HepG2 (cell line): ENCODE measurements around the gene TMEM33. TPM values are rescaled to one million over a fixed set of nuclear protein-coding genes. Genes with fewer than 3 reads are reported as not detected.

ENCODE experiments used
- ATRX ChIP-seq: sonication (generic); formaldehyde crosslinking; IDR thresholded peaks from 2 replicates; pipeline ENCODE4 v1.4.0; 2020; ENCODE audit warnings: missing genetic modification reagents, borderline replicate concordance
- BRCA1 ChIP-seq: sonication (generic); formaldehyde crosslinking; IDR thresholded peaks from 2 replicates; pipeline ENCODE4 v1.4.0; 2020; ENCODE audit warnings: missing genetic modification reagents
- HMGA1 ChIP-seq: sonication (generic); formaldehyde crosslinking; conservative IDR thresholded peaks from 2 replicates; pipeline ENCODE4 v1.4.0; 2020; ENCODE audit warnings: missing genetic modification reagents
- HNRNPUL1 ChIP-seq: fragments of 200-400 bp; formaldehyde crosslinking; IDR thresholded peaks from 2 replicates; pipeline ENCODE4 v1.6.1; 2017; ENCODE audit warnings: low read depth, mild to moderate bottlenecking, low read length, moderate library complexity
- KMT2A ChIP-seq: sonication (generic); formaldehyde crosslinking; IDR thresholded peaks from 2 replicates; pipeline ENCODE4 v1.4.0; 2020; ENCODE audit warnings: missing genetic modification reagents
- REXO4 ChIP-seq: sonication (generic); formaldehyde crosslinking; IDR thresholded peaks from 2 replicates; pipeline ENCODE4 v1.8.0; 2022; ENCODE audit warnings: missing genetic modification reagents, mild to moderate bottlenecking, borderline replicate concordance
- RNF2 ChIP-seq: fragments of 450-650 bp; conservative IDR thresholded peaks from 2 replicates; pipeline ENCODE4 v1.6.1; 2016; ENCODE audit warnings: low read depth
- ZNF333 ChIP-seq: sonication (generic); formaldehyde crosslinking; IDR thresholded peaks from 2 replicates; pipeline ENCODE4 v1.4.0; 2020; ENCODE audit warnings: mild to moderate bottlenecking, missing genetic modification reagents, borderline replicate concordance
- ZNF589 ChIP-seq: sonication (generic); formaldehyde crosslinking; conservative IDR thresholded peaks from 2 replicates; pipeline ENCODE4 v1.8.0; 2022; ENCODE audit warnings: mild to moderate bottlenecking, moderate library complexity, missing genetic modification reagents
- ZNF772 ChIP-seq: sonication (generic); formaldehyde crosslinking; IDR thresholded peaks from 2 replicates; pipeline ENCODE4 v1.5.0; 2020; ENCODE audit warnings: mild to moderate bottlenecking, missing genetic modification reagents
- ZNF850 ChIP-seq: sonication (generic); formaldehyde crosslinking; conservative IDR thresholded peaks from 2 replicates; pipeline ENCODE4 v1.9.0; 2021; ENCODE audit warnings: mild to moderate bottlenecking, missing genetic modification reagents
- ZSCAN31 ChIP-seq: sonication (generic); formaldehyde crosslinking; IDR thresholded peaks from 2 replicates; pipeline ENCODE4 v1.5.0; 2020; ENCODE audit warnings: low read depth, mild to moderate bottlenecking, missing genetic modification reagents
- polyA plus RNA-seq, 8 experiments: library from polyadenylated mRNA; depleted of rRNA in 3 of 8; stranded (reverse) in 7 of 8; unstranded in 1 of 8; fragments of >200 nt; fragmentation: Illumina TruSeq in 4 of 8; extraction: Trizol in 4 of 8; gene quantifications; 2 replicates each; pipeline versions ENCODE4 v1.2.1 to v1.2.3, GENCODE V29; 2011 to 2016; ENCODE audit warnings: low read depth in 4 of 8, missing spikeins in 1 of 8, mixed read lengths in 1 of 8; ENCODE audit not compliant: insufficient read depth in 1 of 8
- total RNA-seq, 5 experiments: library from RNA; depleted of rRNA; stranded (reverse); fragments of >200 nt; fragmentation: Illumina TruSeq; extraction: Trizol; gene quantifications; 2 replicates each; pipeline ENCODE4 v1.2.3, GENCODE V29; 2016; ENCODE audit warnings: low read depth in 1 of 5
- TF ChIP-seq, protein P1 (sequence below): sonication (generic); formaldehyde crosslinking; IDR thresholded peaks from 2 replicates; pipeline ENCODE4 v1.4.0; 2020; ENCODE audit warnings: missing genetic modification reagents
- TF ChIP-seq, protein P2 (sequence below), 2 experiments: IDR thresholded peaks; 2 replicates each; pipeline ENCODE4 v1.6.1; 2011 to 2012; ENCODE audit warnings: low read length in 2 of 2, borderline replicate concordance in 1 of 2, low read depth in 1 of 2, mild to moderate bottlenecking in 1 of 2, moderate library complexity in 1 of 2
- TF ChIP-seq, protein P3 (sequence below): sonication (generic); formaldehyde crosslinking; IDR thresholded peaks from 2 replicates; pipeline ENCODE4 v1.5.0; 2020; ENCODE audit warnings: missing genetic modification reagents
- TF ChIP-seq, protein P4 (sequence below): sonication (generic); formaldehyde crosslinking; IDR thresholded peaks from 2 replicates; pipeline ENCODE4 v1.4.0; 2020; ENCODE audit warnings: missing genetic modification reagents, low read depth, mild to moderate bottlenecking, borderline replicate concordance
- TF ChIP-seq, protein P5 (sequence below): sonication (generic); formaldehyde crosslinking; IDR thresholded peaks from 2 replicates; pipeline ENCODE4 v1.8.0; 2022; ENCODE audit warnings: missing genetic modification reagents, low read depth, mild to moderate bottlenecking, borderline replicate concordance

The TMEM33 gene
- total and polyA plus RNA-seq, 2 of the 13 experiments (the other 11 are each of a cell fraction or from before 2014, with no cell fraction given), result 36.1 to 66.6 TPM

DNA sequence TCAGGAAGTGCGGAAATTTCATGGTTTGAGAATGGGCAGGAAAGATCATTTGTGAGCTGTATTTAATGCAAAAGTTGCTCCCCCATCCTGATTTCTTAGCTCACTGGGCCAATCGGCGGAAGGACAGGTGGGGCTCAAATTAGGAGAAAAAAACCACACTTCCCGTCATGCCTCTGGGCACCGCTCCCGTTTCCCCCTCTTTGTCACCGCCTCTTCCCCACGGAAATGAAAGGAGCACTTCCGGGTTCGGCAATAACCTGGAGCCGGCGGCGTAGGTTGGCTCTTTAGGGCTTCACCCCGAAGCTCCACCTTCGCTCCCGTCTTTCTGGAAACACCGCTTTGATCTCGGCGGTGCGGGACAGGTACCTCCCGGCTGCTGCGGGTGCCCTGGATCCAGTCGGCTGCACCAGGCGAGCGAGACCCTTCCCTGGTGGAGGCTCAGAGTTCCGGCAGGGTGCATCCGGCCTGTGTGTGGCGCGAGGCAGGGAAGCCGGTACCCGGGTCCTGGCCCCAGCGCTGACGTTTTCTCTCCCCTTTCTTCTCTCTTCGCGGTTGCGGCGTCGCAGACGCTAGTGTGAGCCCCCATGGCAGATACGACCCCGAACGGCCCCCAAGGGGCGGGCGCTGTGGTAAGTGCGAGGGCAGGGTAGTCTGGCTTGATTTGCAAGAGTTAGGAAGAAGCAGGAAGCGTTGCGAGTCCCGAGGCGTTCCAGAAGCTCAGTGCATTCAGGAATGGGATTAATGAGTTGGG lies at the start of gene TMEM33 (continued):
- TF ChIP-seq, protein P1, sequence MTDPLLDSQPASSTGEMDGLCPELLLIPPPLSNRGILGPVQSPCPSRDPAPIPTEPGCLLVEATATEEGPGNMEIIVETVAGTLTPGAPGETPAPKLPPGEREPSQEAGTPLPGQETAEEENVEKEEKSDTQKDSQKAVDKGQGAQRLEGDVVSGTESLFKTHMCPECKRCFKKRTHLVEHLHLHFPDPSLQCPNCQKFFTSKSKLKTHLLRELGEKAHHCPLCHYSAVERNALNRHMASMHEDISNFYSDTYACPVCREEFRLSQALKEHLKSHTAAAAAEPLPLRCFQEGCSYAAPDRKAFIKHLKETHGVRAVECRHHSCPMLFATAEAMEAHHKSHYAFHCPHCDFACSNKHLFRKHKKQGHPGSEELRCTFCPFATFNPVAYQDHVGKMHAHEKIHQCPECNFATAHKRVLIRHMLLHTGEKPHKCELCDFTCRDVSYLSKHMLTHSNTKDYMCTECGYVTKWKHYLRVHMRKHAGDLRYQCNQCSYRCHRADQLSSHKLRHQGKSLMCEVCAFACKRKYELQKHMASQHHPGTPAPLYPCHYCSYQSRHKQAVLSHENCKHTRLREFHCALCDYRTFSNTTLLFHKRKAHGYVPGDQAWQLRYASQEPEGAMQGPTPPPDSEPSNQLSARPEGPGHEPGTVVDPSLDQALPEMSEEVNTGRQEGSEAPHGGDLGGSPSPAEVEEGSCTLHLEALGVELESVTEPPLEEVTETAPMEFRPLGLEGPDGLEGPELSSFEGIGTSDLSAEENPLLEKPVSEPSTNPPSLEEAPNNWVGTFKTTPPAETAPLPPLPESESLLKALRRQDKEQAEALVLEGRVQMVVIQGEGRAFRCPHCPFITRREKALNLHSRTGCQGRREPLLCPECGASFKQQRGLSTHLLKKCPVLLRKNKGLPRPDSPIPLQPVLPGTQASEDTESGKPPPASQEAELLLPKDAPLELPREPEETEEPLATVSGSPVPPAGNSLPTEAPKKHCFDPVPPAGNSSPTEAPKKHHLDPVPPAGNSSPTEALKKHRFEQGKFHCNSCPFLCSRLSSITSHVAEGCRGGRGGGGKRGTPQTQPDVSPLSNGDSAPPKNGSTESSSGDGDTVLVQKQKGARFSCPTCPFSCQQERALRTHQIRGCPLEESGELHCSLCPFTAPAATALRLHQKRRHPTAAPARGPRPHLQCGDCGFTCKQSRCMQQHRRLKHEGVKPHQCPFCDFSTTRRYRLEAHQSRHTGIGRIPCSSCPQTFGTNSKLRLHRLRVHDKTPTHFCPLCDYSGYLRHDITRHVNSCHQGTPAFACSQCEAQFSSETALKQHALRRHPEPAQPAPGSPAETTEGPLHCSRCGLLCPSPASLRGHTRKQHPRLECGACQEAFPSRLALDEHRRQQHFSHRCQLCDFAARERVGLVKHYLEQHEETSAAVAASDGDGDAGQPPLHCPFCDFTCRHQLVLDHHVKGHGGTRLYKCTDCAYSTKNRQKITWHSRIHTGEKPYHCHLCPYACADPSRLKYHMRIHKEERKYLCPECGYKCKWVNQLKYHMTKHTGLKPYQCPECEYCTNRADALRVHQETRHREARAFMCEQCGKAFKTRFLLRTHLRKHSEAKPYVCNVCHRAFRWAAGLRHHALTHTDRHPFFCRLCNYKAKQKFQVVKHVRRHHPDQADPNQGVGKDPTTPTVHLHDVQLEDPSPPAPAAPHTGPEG (CRISPR knock-in tag), result peak; percentile 46; the same call in 1 of the 2 replicates
- no peak for TF ChIP-seq ZNF333 (CRISPR knock-in tag)
- no peak for TF ChIP-seq HNRNPUL1
- no peak for TF ChIP-seq ATRX
- peak; percentile 95 for TF ChIP-seq KMT2A (CRISPR knock-in tag)
- TF ChIP-seq RNF2, result peak; percentile 41; the same call in 1 of the 2 replicates
- TF ChIP-seq, protein P2, sequence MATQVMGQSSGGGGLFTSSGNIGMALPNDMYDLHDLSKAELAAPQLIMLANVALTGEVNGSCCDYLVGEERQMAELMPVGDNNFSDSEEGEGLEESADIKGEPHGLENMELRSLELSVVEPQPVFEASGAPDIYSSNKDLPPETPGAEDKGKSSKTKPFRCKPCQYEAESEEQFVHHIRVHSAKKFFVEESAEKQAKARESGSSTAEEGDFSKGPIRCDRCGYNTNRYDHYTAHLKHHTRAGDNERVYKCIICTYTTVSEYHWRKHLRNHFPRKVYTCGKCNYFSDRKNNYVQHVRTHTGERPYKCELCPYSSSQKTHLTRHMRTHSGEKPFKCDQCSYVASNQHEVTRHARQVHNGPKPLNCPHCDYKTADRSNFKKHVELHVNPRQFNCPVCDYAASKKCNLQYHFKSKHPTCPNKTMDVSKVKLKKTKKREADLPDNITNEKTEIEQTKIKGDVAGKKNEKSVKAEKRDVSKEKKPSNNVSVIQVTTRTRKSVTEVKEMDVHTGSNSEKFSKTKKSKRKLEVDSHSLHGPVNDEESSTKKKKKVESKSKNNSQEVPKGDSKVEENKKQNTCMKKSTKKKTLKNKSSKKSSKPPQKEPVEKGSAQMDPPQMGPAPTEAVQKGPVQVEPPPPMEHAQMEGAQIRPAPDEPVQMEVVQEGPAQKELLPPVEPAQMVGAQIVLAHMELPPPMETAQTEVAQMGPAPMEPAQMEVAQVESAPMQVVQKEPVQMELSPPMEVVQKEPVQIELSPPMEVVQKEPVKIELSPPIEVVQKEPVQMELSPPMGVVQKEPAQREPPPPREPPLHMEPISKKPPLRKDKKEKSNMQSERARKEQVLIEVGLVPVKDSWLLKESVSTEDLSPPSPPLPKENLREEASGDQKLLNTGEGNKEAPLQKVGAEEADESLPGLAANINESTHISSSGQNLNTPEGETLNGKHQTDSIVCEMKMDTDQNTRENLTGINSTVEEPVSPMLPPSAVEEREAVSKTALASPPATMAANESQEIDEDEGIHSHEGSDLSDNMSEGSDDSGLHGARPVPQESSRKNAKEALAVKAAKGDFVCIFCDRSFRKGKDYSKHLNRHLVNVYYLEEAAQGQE (IDR thresholded peaks at IDR 0.05; ENCODE audit: borderline replicate concordance in 1 of 2, low read depth in 1 of 2, low read length in 2 of 2), result peak in 1 of 2 experiments; percentile 11; a peak in 1 of 4 replicates
- TF ChIP-seq REXO4 (CRISPR knock-in tag), result no peak
- TF ChIP-seq ZNF589 (CRISPR knock-in tag), result no peak
- TF ChIP-seq, protein P3, sequence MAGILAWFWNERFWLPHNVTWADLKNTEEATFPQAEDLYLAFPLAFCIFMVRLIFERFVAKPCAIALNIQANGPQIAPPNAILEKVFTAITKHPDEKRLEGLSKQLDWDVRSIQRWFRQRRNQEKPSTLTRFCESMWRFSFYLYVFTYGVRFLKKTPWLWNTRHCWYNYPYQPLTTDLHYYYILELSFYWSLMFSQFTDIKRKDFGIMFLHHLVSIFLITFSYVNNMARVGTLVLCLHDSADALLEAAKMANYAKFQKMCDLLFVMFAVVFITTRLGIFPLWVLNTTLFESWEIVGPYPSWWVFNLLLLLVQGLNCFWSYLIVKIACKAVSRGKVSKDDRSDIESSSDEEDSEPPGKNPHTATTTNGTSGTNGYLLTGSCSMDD (CRISPR knock-in tag), result no peak
- TF ChIP-seq, protein P4, sequence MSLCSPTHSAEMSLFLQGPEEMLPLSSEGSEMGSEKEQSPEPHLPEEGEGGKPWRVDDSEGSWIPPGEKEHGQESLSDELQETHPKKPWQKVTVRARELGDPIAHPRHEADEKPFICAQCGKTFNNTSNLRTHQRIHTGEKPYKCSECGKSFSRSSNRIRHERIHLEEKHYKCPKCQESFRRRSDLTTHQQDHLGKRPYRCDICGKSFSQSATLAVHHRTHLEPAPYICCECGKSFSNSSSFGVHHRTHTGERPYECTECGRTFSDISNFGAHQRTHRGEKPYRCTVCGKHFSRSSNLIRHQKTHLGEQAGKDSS (CRISPR knock-in tag), result no peak
- TF ChIP-seq ZNF850 (CRISPR knock-in tag), result no peak
- 0 out of 2 replicates have a peak, but pooled peaks have one; percentile 12 for TF ChIP-seq BRCA1 (CRISPR knock-in tag)
- no peak for TF ChIP-seq ZSCAN31 (CRISPR knock-in tag)
- TF ChIP-seq, protein P5, sequence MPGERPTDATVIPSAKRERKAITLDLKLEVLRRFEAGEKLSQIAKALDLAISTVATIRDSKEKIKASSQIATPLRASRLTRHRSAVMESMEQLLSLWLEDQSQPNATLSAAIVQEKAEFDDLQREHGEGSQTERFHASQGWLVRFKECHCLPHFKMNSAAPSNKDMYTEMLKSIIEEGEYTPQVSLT (CRISPR knock-in tag), result no peak
- no peak for TF ChIP-seq HMGA1
- TF ChIP-seq ZNF772 (CRISPR knock-in tag), result no peak; the same call in 1 of the 2 replicates
